Measurements from ENCODE around the gene ERCC6L2. TPM values are rescaled to one million over a fixed set of nuclear protein-coding genes. Genes with fewer than 3 reads are reported as not detected.

ERCC6L2 gene
- total and polyA plus RNA-seq, 9 of the 15 experiments (the other 6 are each of a cell fraction or from before 2014, with no cell fraction given): 7.8 to 42.8 (median 23.6) TPM

DNA sequence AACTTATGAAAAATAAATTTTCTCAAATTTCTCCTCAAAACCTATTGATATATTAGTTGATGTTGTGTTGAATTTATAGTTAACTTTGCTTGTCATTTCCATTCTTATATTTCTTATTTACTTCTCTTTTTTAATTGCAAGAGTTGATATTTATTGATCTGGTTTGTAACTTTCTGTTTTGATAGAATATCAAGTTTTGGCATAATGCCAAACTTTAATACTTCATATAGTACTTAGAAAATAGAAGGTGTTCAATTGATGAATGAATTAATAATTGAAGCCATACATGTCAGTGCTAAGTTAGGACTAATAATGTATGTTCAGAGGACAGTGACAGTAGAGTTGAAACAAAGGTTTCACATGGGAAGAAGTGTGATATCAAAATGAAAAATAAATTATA lies 27.9 kb downstream of the ERCC6L2 start:
- Histone ChIP-seq H3K36me3 (ENCODE audit: control insufficient read depth, insufficient read depth, low read length) (peaks cover 8% of the 10 kb centered on the region; the same call in 1 of the 3 replicates), H3K4me3 (no peak overlapping the region), H3K9ac (ENCODE audit: insufficient read depth in 1 of 2, low read depth in 2 of 2, low read length in 2 of 2) (no peak overlapping the region), H2AFZ (ENCODE audit: low read depth, low read length) (no peak overlapping the region), H3K9me1 (ENCODE audit: control insufficient read depth, insufficient read depth, low read length) (no peaks in the 10 kb centered on the region), H3K4me2 (ENCODE audit: insufficient read depth, low read length) (no peak overlapping the region), H4K20me1 (replicated peaks; ENCODE audit: control insufficient read depth, insufficient read depth, low read length) (no peaks in the 10 kb centered on the region), H3K79me2 (ENCODE audit: control insufficient read depth, insufficient read depth, low read length) (0 out of 3 replicates have a peak, but pooled peaks cover 2% of the 10 kb centered on the region), H3K27ac (ENCODE audit: extremely low read depth, low read depth, low read length) (no peak overlapping the region), H3K27me3 (ENCODE audit: control insufficient read depth in 2 of 2, insufficient read depth in 2 of 2, low read length in 2 of 2) (no peaks in the 10 kb centered on the region), H3K4me1 (replicated peaks in 1 of 2; ENCODE audit: control insufficient read depth in 2 of 2, insufficient read depth in 2 of 2, low read length in 2 of 2) (no peaks in the 10 kb centered on the region), H3K9me3 (replicated peaks; ENCODE audit: control insufficient read depth, insufficient read depth, low read depth, low read length) (no peaks in the 10 kb centered on the region)
- no peak for ATAC-seq
- POLR2A ChIA-PET: interaction anchor here (1.1 kb wide), 1 partner anchor 28 kb away, joined by 3 read pairs; the partner anchor contains the start of gene ERCC6L2
- DNase-seq (ENCODE audit: extremely low read depth in 1 of 4, low spot score in 3 of 4): no peak
- in situ Hi-C loops (cut with MboI): no loop called here
- no peak for FAIRE-seq
- BruUV-seq (replicated peaks): no TSS peak
- intact Hi-C loops (cut with micrococcal nuclease): no loop called here
- TF ChIP-seq ZBTB1 (CRISPR knock-in tag; IDR thresholded peaks at IDR 0.05; ENCODE audit: borderline replicate concordance, low read depth): no peak
- no peak for TF ChIP-seq CBX5 (IDR thresholded peaks at IDR 0.05; ENCODE audit: borderline replicate concordance, low read depth)
- TF ChIP-seq NFIC (IDR thresholded peaks at IDR 0.05): peak; percentile 99
- TF ChIP-seq ZNF232 (CRISPR knock-in tag; IDR thresholded peaks at IDR 0.05): no peak
- TF ChIP-seq NFIX (CRISPR knock-in tag; IDR thresholded peaks at IDR 0.05; ENCODE audit: low read depth): peak; percentile 99
- CTCF ChIA-PET (ENCODE audit: low intra/inter-chr PET ratio): no interaction called here

GRCh38 chr9:95907794-95908193 lies 32.3 kb downstream of the ERCC6L2 start:
- TF ChIP-seq EGR1 (conservative IDR thresholded peaks at IDR 0.05): peak; percentile 40
- no peak for TF ChIP-seq ZNF717 (CRISPR knock-in tag; IDR thresholded peaks at IDR 0.05)
- TF ChIP-seq, protein P1, sequence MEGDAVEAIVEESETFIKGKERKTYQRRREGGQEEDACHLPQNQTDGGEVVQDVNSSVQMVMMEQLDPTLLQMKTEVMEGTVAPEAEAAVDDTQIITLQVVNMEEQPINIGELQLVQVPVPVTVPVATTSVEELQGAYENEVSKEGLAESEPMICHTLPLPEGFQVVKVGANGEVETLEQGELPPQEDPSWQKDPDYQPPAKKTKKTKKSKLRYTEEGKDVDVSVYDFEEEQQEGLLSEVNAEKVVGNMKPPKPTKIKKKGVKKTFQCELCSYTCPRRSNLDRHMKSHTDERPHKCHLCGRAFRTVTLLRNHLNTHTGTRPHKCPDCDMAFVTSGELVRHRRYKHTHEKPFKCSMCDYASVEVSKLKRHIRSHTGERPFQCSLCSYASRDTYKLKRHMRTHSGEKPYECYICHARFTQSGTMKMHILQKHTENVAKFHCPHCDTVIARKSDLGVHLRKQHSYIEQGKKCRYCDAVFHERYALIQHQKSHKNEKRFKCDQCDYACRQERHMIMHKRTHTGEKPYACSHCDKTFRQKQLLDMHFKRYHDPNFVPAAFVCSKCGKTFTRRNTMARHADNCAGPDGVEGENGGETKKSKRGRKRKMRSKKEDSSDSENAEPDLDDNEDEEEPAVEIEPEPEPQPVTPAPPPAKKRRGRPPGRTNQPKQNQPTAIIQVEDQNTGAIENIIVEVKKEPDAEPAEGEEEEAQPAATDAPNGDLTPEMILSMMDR (IDR thresholded peaks at IDR 0.05 in 2 of 3, conservative IDR thresholded peaks at IDR 0.05 in 1 of 3; ENCODE audit: insufficient read depth in 2 of 3, low read depth in 1 of 3, low read length in 3 of 3): peak in 2 of 3 experiments; percentile 22 to 24; a peak in 1 of 6 replicates
- TF ChIP-seq RAD21 (CRISPR knock-in tag; conservative IDR thresholded peaks at IDR 0.05 in 1 of 2, IDR thresholded peaks at IDR 0.05 in 1 of 2): peak in 1 of 2 experiments; percentile 20; a peak in 1 of 4 replicates
- WGBS (ENCODE audit: insufficient coverage, low coverage, missing lambda C conversion rate): 37% methylated on average over 2 of the region's 2 CpGs
- Histone ChIP-seq H3K27me3 (ENCODE audit: control insufficient read depth in 2 of 2, insufficient read depth in 2 of 2, low read length in 2 of 2) (no peaks in the 10 kb centered on the region), H3K9me1 (ENCODE audit: control insufficient read depth, insufficient read depth, low read length) (no peaks in the 10 kb centered on the region), H3K4me1 (replicated peaks in 1 of 2; ENCODE audit: control insufficient read depth in 2 of 2, insufficient read depth in 2 of 2, low read length in 2 of 2) (no peaks in the 10 kb centered on the region), H2AFZ (ENCODE audit: low read depth, low read length) (no peak overlapping the region), H3K27ac (ENCODE audit: extremely low read depth, low read depth, low read length) (no peak overlapping the region), H4K20me1 (replicated peaks; ENCODE audit: control insufficient read depth, insufficient read depth, low read length) (no peaks in the 10 kb centered on the region), H3K4me3 (no peak overlapping the region), H3K4me2 (ENCODE audit: insufficient read depth, low read length) (no peak overlapping the region), H3K9ac (ENCODE audit: insufficient read depth in 1 of 2, low read depth in 2 of 2, low read length in 2 of 2) (no peak overlapping the region), H3K79me2 (ENCODE audit: control insufficient read depth, insufficient read depth, low read length) (0 out of 3 replicates have a peak, but pooled peaks cover 2% of the 10 kb centered on the region), H3K36me3 (ENCODE audit: control insufficient read depth, insufficient read depth, low read length) (peaks cover 11% of the 10 kb centered on the region; the same call in 2 of the 3 replicates), H3K9me3 (replicated peaks; ENCODE audit: control insufficient read depth, insufficient read depth, low read depth, low read length) (no peaks in the 10 kb centered on the region)
- ATAC-seq: no peak
- ChIA-PET POLR2A (no interaction called here), CTCF (ENCODE audit: low intra/inter-chr PET ratio) (no interaction called here)
- FAIRE-seq: no peak
- DNase-seq (ENCODE audit: extremely low read depth in 1 of 4, low spot score in 3 of 4): peak in 1 of 4 experiments; percentile 12
- in situ Hi-C loops (cut with MboI): no loop called here
- BruUV-seq (replicated peaks): no TSS peak
- intact Hi-C loops (cut with micrococcal nuclease): no loop called here

Data from K562 (cell line).